ENCODE results near the gene NLN. TPM values are rescaled to one million over a fixed set of nuclear protein-coding genes. Genes with fewer than 3 reads are reported as not detected.

Gene NLN
- total and polyA plus RNA-seq, 9 of the 15 experiments (the other 6 are each of a cell fraction or from before 2014, with no cell fraction given): 6.9 to 45.2 (median 28.8) TPM

- TF ChIP-seq MLLT1 (IDR thresholded peaks at IDR 0.05): no peak
- TF ChIP-seq MNT (conservative IDR thresholded peaks at IDR 0.05): no peak
- TF ChIP-seq CXXC5 (CRISPR knock-in tag; IDR thresholded peaks at IDR 0.05): no peak
- peak; percentile 85 for TF ChIP-seq CBX5 (IDR thresholded peaks at IDR 0.05; ENCODE audit: borderline replicate concordance, low read depth)
- no peak for TF ChIP-seq ZNF274 (IDR thresholded peaks at IDR 0.05; ENCODE audit: borderline replicate concordance, low read depth, low read length)
- peak; percentile 52; the same call in 1 of the 2 replicates for TF ChIP-seq TFAP4 (CRISPR knock-in tag; IDR thresholded peaks at IDR 0.05; ENCODE audit: borderline replicate concordance)
- TF ChIP-seq TRIM28 (IDR thresholded peaks at IDR 0.05): peak; percentile 82
- TF ChIP-seq AFF4 (CRISPR knock-in tag; IDR thresholded peaks at IDR 0.05): no peak
- TF ChIP-seq BACH1 (tag; IDR thresholded peaks at IDR 0.05): no peak
Observed at GRCh38 chr5:65802820-65803219, 80.8 kb downstream of the NLN start (continued).
